SK-N-SH (cell line): ENCODE results near the gene CCR4. TPM values are rescaled to one million over a fixed set of nuclear protein-coding genes. Genes with fewer than 3 reads are reported as not detected.

Experiments
- CTCF ChIA-PET: fragments of 300-600, 350-600 bp; formaldehyde crosslinking; extraction: SDS; loops from one replicate; lab custom pipeline; 2021; lab: Yijun Ruan, JAX
- POLR2A ChIA-PET: fragments of 350-600 bp; sonication (Branson Sonifier 250); formaldehyde crosslinking; extraction: SDS; loops from one replicate; lab custom pipeline; 2020; ENCODE audit warnings: antibody characterized with exemption, inconsistent platforms; lab: Yijun Ruan, JAX
- DNase-seq: peaks from one replicate; pipeline ENCODE4 v3.0.0; 2012
- H2AFZ ChIP-seq: fragments of 200-600 bp; sonication (generic); 2 replicates; pipeline ENCODE4 v1.8.1; 2016; ENCODE audit warnings: antibody characterized with exemption, mild to moderate bottlenecking, low read depth
- H3F3A ChIP-seq: fragments of 200-600 bp; sonication (generic); replicated peaks from 2 replicates; pipeline ENCODE3; 2016; ENCODE audit warnings: antibody characterized with exemption, mild to moderate bottlenecking; ENCODE audit not compliant: insufficient read depth
- H3K27ac ChIP-seq, 2 experiments: fragments of 200-500 bp in 1 of 2; fragments of 200-600 bp in 1 of 2; sonication (Bioruptor generic) in 1 of 2; sonication (generic), shearing (Covaris generic) in 1 of 2; 2 replicates each; pipeline versions ENCODE4 v1.5.1 to v1.6.1; 2014 to 2016; ENCODE audit warnings: low read depth in 2 of 2, inconsistent platforms in 1 of 2, low read length in 1 of 2, mild to moderate bottlenecking in 1 of 2, mixed read lengths in 1 of 2
- H3K27me3 ChIP-seq: fragments of 200-600 bp; sonication (generic), shearing (Covaris generic); 2 replicates; pipeline ENCODE4 v1.6.1; 2016; ENCODE audit warnings: mixed run types; ENCODE audit not compliant: insufficient read depth
- H3K36me3 ChIP-seq, 2 experiments: fragments of 200-500 bp in 1 of 2; fragments of 200-600 bp in 1 of 2; sonication (Bioruptor generic) in 1 of 2; sonication (generic) in 1 of 2; replicated peaks in 1 of 2; 2 replicates each; pipeline versions ENCODE3 to v1.5.1; 2014 to 2016; ENCODE audit warnings: low read length in 1 of 2, mild to moderate bottlenecking in 1 of 2; ENCODE audit not compliant: insufficient read depth in 2 of 2, control insufficient read depth in 1 of 2
- H3K4me1 ChIP-seq, 2 experiments: fragments of 200-500 bp in 1 of 2; fragments of 200-600 bp in 1 of 2; sonication (Bioruptor generic) in 1 of 2; sonication (generic), shearing (Covaris generic) in 1 of 2; 2 replicates each; pipeline versions ENCODE4 v1.5.1 to v1.6.1; 2014 to 2016; ENCODE audit warnings: low read depth in 1 of 2, low read length in 1 of 2, mixed run types in 1 of 2; ENCODE audit not compliant: insufficient read depth in 2 of 2, control insufficient read depth in 1 of 2
- H3K4me2 ChIP-seq: fragments of 200-600 bp; sonication (generic), shearing (Covaris generic); 2 replicates; pipeline ENCODE4 v1.6.1; 2017; ENCODE audit warnings: mixed run types
- H3K4me3 ChIP-seq, 2 experiments: fragments of 200-500 bp in 1 of 2; fragments of 200-600 bp in 1 of 2; sonication (Bioruptor generic) in 1 of 2; sonication (generic), shearing (Covaris generic) in 1 of 2; 2 replicates each; pipeline versions ENCODE4 v1.5.1 to v1.8.1; 2014 to 2016; ENCODE audit warnings: low read depth in 2 of 2, inconsistent platforms in 1 of 2, low read length in 1 of 2, mild to moderate bottlenecking in 1 of 2, mixed read lengths in 1 of 2, moderate library complexity in 1 of 2
- H3K79me2 ChIP-seq: fragments of 200-600 bp; sonication (generic); 2 replicates; pipeline ENCODE4 v1.8.1; 2017; ENCODE audit warnings: mild to moderate bottlenecking; ENCODE audit not compliant: insufficient read depth
- H3K9ac ChIP-seq: fragments of 200-600 bp; sonication (generic); 2 replicates; pipeline ENCODE4 v1.6.1; 2017; ENCODE audit warnings: mixed run types
- H3K9me2 ChIP-seq: fragments of 200-600 bp; sonication (generic); 2 replicates; pipeline ENCODE4 v1.6.1; 2017; ENCODE audit warnings: mixed run types
- H3K9me3 ChIP-seq: fragments of 200-600 bp; sonication (generic); 2 replicates; pipeline ENCODE4 v1.6.1; 2017; ENCODE audit warnings: mixed run types, mild to moderate bottlenecking, moderate library complexity
- H4K20me1 ChIP-seq: fragments of 200-600 bp; sonication (generic); 2 replicates; pipeline ENCODE4 v1.6.1; 2017; ENCODE audit warnings: mild to moderate bottlenecking, mixed run types; ENCODE audit not compliant: insufficient read depth
- EP300 ChIP-seq, 2 experiments: IDR thresholded peaks; 2 replicates each; pipeline versions ENCODE4 v1.4.0 to v1.6.1; 2012; ENCODE audit warnings: borderline replicate concordance in 1 of 2, low read depth in 1 of 2, low read length in 1 of 2
- FOXM1 ChIP-seq: IDR thresholded peaks from 2 replicates; pipeline ENCODE4 v1.4.0; 2012; ENCODE audit warnings: low read depth, mild to moderate bottlenecking
- GABPA ChIP-seq: IDR thresholded peaks from 2 replicates; pipeline ENCODE4 v1.4.0; 2012; ENCODE audit warnings: low read depth, mild to moderate bottlenecking
- JUND ChIP-seq: IDR thresholded peaks from 2 replicates; pipeline ENCODE4 v1.4.0; 2012
- NRF1 ChIP-seq: IDR thresholded peaks from 2 replicates; pipeline ENCODE4 v1.6.1; 2012; ENCODE audit warnings: low read depth, mild to moderate bottlenecking, low read length
- RAD21 ChIP-seq: IDR thresholded peaks from 2 replicates; pipeline ENCODE4 v1.6.1; 2012; ENCODE audit warnings: mild to moderate bottlenecking, low read length
- SIN3A ChIP-seq: IDR thresholded peaks from 2 replicates; pipeline ENCODE4 v1.6.1; 2012; ENCODE audit warnings: low read depth, mild to moderate bottlenecking, low read length, moderate library complexity, borderline replicate concordance
- SMC3 ChIP-seq: IDR thresholded peaks from 2 replicates; pipeline ENCODE4 v1.6.1; 2012; ENCODE audit warnings: low read depth, low read length, improper control_type of control experiment
- TAF1 ChIP-seq: IDR thresholded peaks from 2 replicates; pipeline ENCODE4 v1.6.1; 2012; ENCODE audit warnings: low read depth, mild to moderate bottlenecking, low read length, moderate library complexity, borderline replicate concordance
- TCF12 ChIP-seq: IDR thresholded peaks from 2 replicates; pipeline ENCODE4 v1.4.0; 2012
- WGBS: methylation state at CpG from one replicate; pipeline ENCODE4 v1.1.6; 2017; ENCODE audit warnings: low lambda C conversion rate; 5-methylcytosine and 5-hydroxymethylcytosine counted together
- polyA plus RNA-seq, 3 experiments: library from polyadenylated mRNA; depleted of rRNA; stranded (reverse); fragments of >200 nt; gene quantifications; 2 replicates each; pipeline ENCODE4 v1.2.3, GENCODE V29; 2012
- TF ChIP-seq, protein P1 (sequence below): IDR thresholded peaks from 2 replicates; pipeline ENCODE4; 2012
- TF ChIP-seq, protein P2 (sequence below): fragments of 200-600 bp; sonication (generic); IDR thresholded peaks from 2 replicates; pipeline ENCODE4 v1.6.1; 2017; ENCODE audit warnings: antibody characterized with exemption, mild to moderate bottlenecking, moderate library complexity
- TF ChIP-seq, protein P3 (sequence below): fragments of 150-350 bp; IDR thresholded peaks from 2 replicates; pipeline ENCODE4 v1.6.1; 2016; ENCODE audit warnings: mild to moderate bottlenecking, low read depth, low read length
- TF ChIP-seq, protein P4 (sequence below): IDR thresholded peaks from 2 replicates; pipeline ENCODE4 v1.4.0; 2012; ENCODE audit warnings: low read depth, borderline replicate concordance
- TF ChIP-seq, protein P5 (sequence below): IDR thresholded peaks from 2 replicates; pipeline ENCODE4 v1.4.0; 2012; ENCODE audit warnings: low read depth
- TF ChIP-seq, protein P6 (sequence below): IDR thresholded peaks from 2 replicates; pipeline ENCODE4 v1.4.0; 2012; ENCODE audit warnings: low read depth, borderline replicate concordance

Gene CCR4
- polyA plus RNA-seq, 1 of the 3 experiments (the other 2 are of a cell fraction) = not detected

DNA sequence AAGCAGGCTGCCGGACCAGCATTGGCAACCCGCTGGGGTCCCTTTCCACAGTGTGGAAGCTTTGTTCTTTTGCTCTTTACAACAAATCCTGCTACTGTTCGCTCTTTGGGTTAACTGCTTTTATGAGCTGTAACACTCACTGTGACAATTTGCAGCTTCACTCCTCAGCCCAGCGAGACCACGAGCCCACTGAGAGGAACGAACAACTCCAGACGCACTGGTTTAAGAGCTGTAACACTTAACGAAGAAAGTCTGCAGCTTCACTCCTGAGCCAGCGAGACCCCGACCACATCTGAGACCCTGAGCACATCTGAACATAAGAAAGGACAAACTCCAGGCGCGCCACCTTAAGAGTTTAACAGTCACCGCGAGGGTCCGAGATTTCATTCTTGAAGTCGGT is 10.7 kb upstream of the CCR4 start:
- Histone ChIP-seq H3K9me2 (no peaks in the 10 kb centered on the region), H4K20me1 (no peaks in the 10 kb centered on the region), H3K27me3 (no peaks in the 10 kb centered on the region), H2AFZ (no peak overlapping the region), H3K4me3 (no peak overlapping the region), H3K4me2 (no peak overlapping the region), H3F3A (no peaks in the 10 kb centered on the region), H3K79me2 (no peaks in the 10 kb centered on the region), H3K36me3 (no peaks in the 10 kb centered on the region), H3K9ac (no peak overlapping the region), H3K9me3 (no peaks in the 10 kb centered on the region), H3K27ac (no peak overlapping the region), H3K4me1 (no peaks in the 10 kb centered on the region)
- CTCF ChIA-PET = interaction anchor here (1.0 kb wide), 1 partner anchor 134 kb away, joined by 3 read pairs; no protein-coding TSS in a partner anchor
- TF ChIP-seq NRF1 (no peak), SIN3A (no peak), EP300 (IDR thresholded peaks at IDR 0.05; ENCODE audit: borderline replicate concordance in 1 of 2, low read depth in 1 of 2, low read length in 1 of 2) (no peak), TCF12 (no peak), GABPA (no peak), JUND (no peak), FOXM1 (no peak), RAD21 (no peak), SMC3 (no peak), TAF1 (no peak)
- TF ChIP-seq, protein P1, sequence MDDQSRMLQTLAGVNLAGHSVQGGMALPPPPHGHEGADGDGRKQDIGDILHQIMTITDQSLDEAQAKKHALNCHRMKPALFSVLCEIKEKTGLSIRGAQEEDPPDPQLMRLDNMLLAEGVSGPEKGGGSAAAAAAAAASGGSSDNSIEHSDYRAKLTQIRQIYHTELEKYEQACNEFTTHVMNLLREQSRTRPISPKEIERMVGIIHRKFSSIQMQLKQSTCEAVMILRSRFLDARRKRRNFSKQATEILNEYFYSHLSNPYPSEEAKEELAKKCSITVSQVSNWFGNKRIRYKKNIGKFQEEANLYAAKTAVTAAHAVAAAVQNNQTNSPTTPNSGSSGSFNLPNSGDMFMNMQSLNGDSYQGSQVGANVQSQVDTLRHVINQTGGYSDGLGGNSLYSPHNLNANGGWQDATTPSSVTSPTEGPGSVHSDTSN = no peak
- TF ChIP-seq, protein P2, sequence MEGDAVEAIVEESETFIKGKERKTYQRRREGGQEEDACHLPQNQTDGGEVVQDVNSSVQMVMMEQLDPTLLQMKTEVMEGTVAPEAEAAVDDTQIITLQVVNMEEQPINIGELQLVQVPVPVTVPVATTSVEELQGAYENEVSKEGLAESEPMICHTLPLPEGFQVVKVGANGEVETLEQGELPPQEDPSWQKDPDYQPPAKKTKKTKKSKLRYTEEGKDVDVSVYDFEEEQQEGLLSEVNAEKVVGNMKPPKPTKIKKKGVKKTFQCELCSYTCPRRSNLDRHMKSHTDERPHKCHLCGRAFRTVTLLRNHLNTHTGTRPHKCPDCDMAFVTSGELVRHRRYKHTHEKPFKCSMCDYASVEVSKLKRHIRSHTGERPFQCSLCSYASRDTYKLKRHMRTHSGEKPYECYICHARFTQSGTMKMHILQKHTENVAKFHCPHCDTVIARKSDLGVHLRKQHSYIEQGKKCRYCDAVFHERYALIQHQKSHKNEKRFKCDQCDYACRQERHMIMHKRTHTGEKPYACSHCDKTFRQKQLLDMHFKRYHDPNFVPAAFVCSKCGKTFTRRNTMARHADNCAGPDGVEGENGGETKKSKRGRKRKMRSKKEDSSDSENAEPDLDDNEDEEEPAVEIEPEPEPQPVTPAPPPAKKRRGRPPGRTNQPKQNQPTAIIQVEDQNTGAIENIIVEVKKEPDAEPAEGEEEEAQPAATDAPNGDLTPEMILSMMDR = no peak
- TF ChIP-seq, protein P3, sequence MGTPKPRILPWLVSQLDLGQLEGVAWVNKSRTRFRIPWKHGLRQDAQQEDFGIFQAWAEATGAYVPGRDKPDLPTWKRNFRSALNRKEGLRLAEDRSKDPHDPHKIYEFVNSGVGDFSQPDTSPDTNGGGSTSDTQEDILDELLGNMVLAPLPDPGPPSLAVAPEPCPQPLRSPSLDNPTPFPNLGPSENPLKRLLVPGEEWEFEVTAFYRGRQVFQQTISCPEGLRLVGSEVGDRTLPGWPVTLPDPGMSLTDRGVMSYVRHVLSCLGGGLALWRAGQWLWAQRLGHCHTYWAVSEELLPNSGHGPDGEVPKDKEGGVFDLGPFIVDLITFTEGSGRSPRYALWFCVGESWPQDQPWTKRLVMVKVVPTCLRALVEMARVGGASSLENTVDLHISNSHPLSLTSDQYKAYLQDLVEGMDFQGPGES = no peak
- TF ChIP-seq, protein P4, sequence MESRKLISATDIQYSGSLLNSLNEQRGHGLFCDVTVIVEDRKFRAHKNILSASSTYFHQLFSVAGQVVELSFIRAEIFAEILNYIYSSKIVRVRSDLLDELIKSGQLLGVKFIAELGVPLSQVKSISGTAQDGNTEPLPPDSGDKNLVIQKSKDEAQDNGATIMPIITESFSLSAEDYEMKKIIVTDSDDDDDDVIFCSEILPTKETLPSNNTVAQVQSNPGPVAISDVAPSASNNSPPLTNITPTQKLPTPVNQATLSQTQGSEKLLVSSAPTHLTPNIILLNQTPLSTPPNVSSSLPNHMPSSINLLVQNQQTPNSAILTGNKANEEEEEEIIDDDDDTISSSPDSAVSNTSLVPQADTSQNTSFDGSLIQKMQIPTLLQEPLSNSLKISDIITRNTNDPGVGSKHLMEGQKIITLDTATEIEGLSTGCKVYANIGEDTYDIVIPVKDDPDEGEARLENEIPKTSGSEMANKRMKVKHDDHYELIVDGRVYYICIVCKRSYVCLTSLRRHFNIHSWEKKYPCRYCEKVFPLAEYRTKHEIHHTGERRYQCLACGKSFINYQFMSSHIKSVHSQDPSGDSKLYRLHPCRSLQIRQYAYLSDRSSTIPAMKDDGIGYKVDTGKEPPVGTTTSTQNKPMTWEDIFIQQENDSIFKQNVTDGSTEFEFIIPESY = no peak
- TF ChIP-seq, protein P5, sequence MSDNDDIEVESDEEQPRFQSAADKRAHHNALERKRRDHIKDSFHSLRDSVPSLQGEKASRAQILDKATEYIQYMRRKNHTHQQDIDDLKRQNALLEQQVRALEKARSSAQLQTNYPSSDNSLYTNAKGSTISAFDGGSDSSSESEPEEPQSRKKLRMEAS = no peak
- TF ChIP-seq, protein P6, sequence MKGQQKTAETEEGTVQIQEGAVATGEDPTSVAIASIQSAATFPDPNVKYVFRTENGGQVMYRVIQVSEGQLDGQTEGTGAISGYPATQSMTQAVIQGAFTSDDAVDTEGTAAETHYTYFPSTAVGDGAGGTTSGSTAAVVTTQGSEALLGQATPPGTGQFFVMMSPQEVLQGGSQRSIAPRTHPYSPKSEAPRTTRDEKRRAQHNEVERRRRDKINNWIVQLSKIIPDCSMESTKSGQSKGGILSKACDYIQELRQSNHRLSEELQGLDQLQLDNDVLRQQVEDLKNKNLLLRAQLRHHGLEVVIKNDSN = no peak
- POLR2A ChIA-PET = interaction anchor here (0.5 kb wide), 1 partner anchor 170 kb away, joined by 6 read pairs; no protein-coding TSS in a partner anchor
- 90% methylated on average over 16 of the region's 16 CpGs for WGBS
- no peak for DNase-seq
